GM19452 (cell line): Measurements from ENCODE around the gene PCDHGB4.
"Not testable (repeated sequence)": the region's sequence is repeated elsewhere in the genome, so short reads cannot be mapped to it uniquely, and the experiment has no call there.

Source experiments
- ATAC-seq: cut with Tn5 transposase; IDR thresholded peaks from one replicate; pipeline ENCODE4 v1.9.1; 2021; ENCODE audit not compliant: unreplicated experiment

The PCDHGB4 gene

GRCh38 chr5:141422742-141423291, 35.3 kb downstream of the PCDHGB4 start:
- ATAC-seq, result no peak

GRCh38 chr5:141427783-141428426, 40.4 kb downstream of the PCDHGB4 start:
- no peak for ATAC-seq

GRCh38 chr5:141430332-141431113, 43.0 kb downstream of the PCDHGB4 start, which contains the start of gene PCDHGA12:
Gene PCDHGA12, plus strand, starts transcription at chr5:141430507. Its CDS starts 253 bp downstream, at chr5:141430760.
- peak; percentile 84 for ATAC-seq

- no peak for ATAC-seq
These were observed 43.8 kb downstream of the PCDHGB4 start for GRCh38 chr5:141431286-141431685.

- ATAC-seq, result not testable (repeated sequence)
These were observed 44.8 kb downstream of the PCDHGB4 start for GRCh38 chr5:141432308-141432707.

GRCh38 chr5:141432726-141433125, 45.2 kb downstream of the PCDHGB4 start:
- not testable (repeated sequence) for ATAC-seq

- no peak for ATAC-seq
These were observed 46.5 kb downstream of the PCDHGB4 start for GRCh38 chr5:141434006-141434405.

GRCh38 chr5:141437221-141437620, 49.7 kb downstream of the PCDHGB4 start:
- ATAC-seq, result no peak

GRCh38 chr5:141439411-141440141, 52.1 kb downstream of the PCDHGB4 start:
- no peak for ATAC-seq
